H9 (cell line): Measurements from ENCODE around the gene CACNA1D. TPM values are rescaled to one million over a fixed set of nuclear protein-coding genes. Genes with fewer than 3 reads are reported as not detected.

ENCODE experiments used
- DNase-seq: peaks from one replicate; pipeline ENCODE4 v3.0.0-alpha.2; 2017
- H2AFZ ChIP-seq: one replicate; pipeline ENCODE4 v1.6.1; 2013; ENCODE audit warnings: mild to moderate bottlenecking, low read length, control low read depth, moderate library complexity
- H2AK5ac ChIP-seq: 2 replicates; pipeline ENCODE4 v1.6.1; 2013; ENCODE audit warnings: low read length, control low read depth, mixed read lengths; ENCODE audit not compliant: insufficient read length
- H2BK120ac ChIP-seq: one replicate; pipeline ENCODE4 v1.6.1; 2013; ENCODE audit warnings: low read depth, mild to moderate bottlenecking, low read length, control low read depth, inconsistent platforms; ENCODE audit not compliant: poor library complexity, severe bottlenecking
- H2BK12ac ChIP-seq: 2 replicates; pipeline ENCODE4 v1.6.1; 2013; ENCODE audit warnings: low read length, control low read depth, mixed read lengths, low read depth; ENCODE audit not compliant: insufficient read length
- H2BK15ac ChIP-seq: 2 replicates; pipeline ENCODE4 v1.6.1; 2013; ENCODE audit warnings: low read depth, low read length, control low read depth
- H2BK20ac ChIP-seq: one replicate; pipeline ENCODE4 v1.6.1; 2013; ENCODE audit warnings: low read depth, mild to moderate bottlenecking, low read length, control low read depth, inconsistent platforms; ENCODE audit not compliant: poor library complexity, severe bottlenecking
- H2BK5ac ChIP-seq: 2 replicates; pipeline ENCODE4 v1.6.1; 2013; ENCODE audit warnings: low read length, control low read depth, mixed read lengths; ENCODE audit not compliant: insufficient read length
- H3K14ac ChIP-seq: 2 replicates; pipeline ENCODE4 v1.6.1; 2013; ENCODE audit warnings: low read length, control low read depth; ENCODE audit not compliant: insufficient read depth
- H3K18ac ChIP-seq: 2 replicates; pipeline ENCODE4 v1.6.1; 2013; ENCODE audit warnings: low read depth, mild to moderate bottlenecking, mixed read lengths, low read length, control low read depth; ENCODE audit not compliant: insufficient read length
- H3K23ac ChIP-seq: 2 replicates; pipeline ENCODE4 v1.6.1; 2013; ENCODE audit warnings: low read length, control low read depth, mixed read lengths, low read depth; ENCODE audit not compliant: insufficient read length
- H3K23me2 ChIP-seq: 2 replicates; pipeline ENCODE4 v1.6.1; 2013; ENCODE audit warnings: low read depth, mild to moderate bottlenecking, mixed read lengths, low read length, control low read depth; ENCODE audit not compliant: insufficient read length, poor library complexity, severe bottlenecking
- H3K27ac ChIP-seq: 2 replicates; pipeline ENCODE4 v1.5.1; 2013; ENCODE audit warnings: low read length, control low read depth, mixed read lengths, low read depth; ENCODE audit not compliant: insufficient read length
- H3K27me3 ChIP-seq: 2 replicates; pipeline ENCODE4 v1.6.1; 2013; ENCODE audit warnings: low read length, control low read depth, inconsistent platforms; ENCODE audit not compliant: insufficient read depth
- H3K4ac ChIP-seq: 2 replicates; pipeline ENCODE4 v1.6.1; 2013; ENCODE audit warnings: low read depth, mild to moderate bottlenecking, control low read depth, inconsistent platforms, low read length, moderate library complexity
- H3K4me1 ChIP-seq: 2 replicates; pipeline ENCODE4 v1.6.1; 2013; ENCODE audit warnings: low read length, control low read depth, inconsistent platforms; ENCODE audit not compliant: insufficient read depth
- H3K4me2 ChIP-seq: 2 replicates; pipeline ENCODE4 v1.6.1; 2013; ENCODE audit warnings: low read length, control low read depth, mixed read lengths; ENCODE audit not compliant: insufficient read length, insufficient read depth
- H3K56ac ChIP-seq: 2 replicates; pipeline ENCODE4 v1.6.1; 2013; ENCODE audit warnings: low read depth, mild to moderate bottlenecking, mixed read lengths, low read length, control low read depth; ENCODE audit not compliant: insufficient read length
- H3K79me1 ChIP-seq: 2 replicates; pipeline ENCODE4 v1.6.1; 2013; ENCODE audit warnings: low read depth, mild to moderate bottlenecking, moderate library complexity, low read length, control low read depth, inconsistent platforms; ENCODE audit not compliant: insufficient read depth, poor library complexity, severe bottlenecking
- H3K79me2 ChIP-seq: 2 replicates; pipeline ENCODE4 v1.6.1; 2013; ENCODE audit warnings: low read length, control low read depth, inconsistent platforms; ENCODE audit not compliant: insufficient read depth
- H3K9ac ChIP-seq: 2 replicates; pipeline ENCODE4 v1.6.1; 2013; ENCODE audit warnings: low read length, control low read depth, mixed read lengths; ENCODE audit not compliant: insufficient read length; ENCODE audit errors: extremely low read depth
- H3K9me3 ChIP-seq: one replicate; pipeline ENCODE4 v1.6.1; 2013; ENCODE audit warnings: low read depth, low read length, inconsistent platforms; ENCODE audit not compliant: control insufficient read depth
- H3T11ph ChIP-seq: one replicate; pipeline ENCODE4 v1.6.1; 2013; ENCODE audit warnings: mild to moderate bottlenecking, low read length, control low read depth, inconsistent platforms
- H4K20me1 ChIP-seq: one replicate; pipeline ENCODE4 v1.6.1; 2013; ENCODE audit not compliant: control insufficient read depth, insufficient read length, insufficient read depth
- H4K5ac ChIP-seq: 2 replicates; pipeline ENCODE4 v1.6.1; 2013; ENCODE audit warnings: low read depth, mild to moderate bottlenecking, mixed read lengths, low read length, control low read depth; ENCODE audit not compliant: insufficient read length
- H4K8ac ChIP-seq: replicated peaks from 2 replicates; pipeline ENCODE4 v1.6.1; 2013; ENCODE audit warnings: low read length, control low read depth, mixed read lengths, low read depth; ENCODE audit not compliant: insufficient read length
- H4K91ac ChIP-seq: 2 replicates; pipeline ENCODE4 v1.6.1; 2013; ENCODE audit warnings: low read depth, mild to moderate bottlenecking, moderate library complexity, mixed read lengths, low read length, control low read depth; ENCODE audit not compliant: insufficient read length
- H3K27ac Mint-ChIP-seq, 3 experiments: 2 replicates in 2 of 3; 3 replicates in 1 of 3; pipeline ENCODE4 v1.8.0; 2020 to 2021; ENCODE audit warnings: mixed read lengths in 3 of 3, mild to moderate bottlenecking in 1 of 3, moderate library complexity in 1 of 3
- H3K27me3 Mint-ChIP-seq: 2 replicates; pipeline ENCODE4 v1.8.0; 2021; ENCODE audit warnings: low read depth, mild to moderate bottlenecking, moderate library complexity, mixed read lengths
- H3K36me3 Mint-ChIP-seq, 3 experiments: 2 replicates in 2 of 3; 3 replicates in 1 of 3; pipeline ENCODE4 v1.8.0; 2020 to 2021; ENCODE audit warnings: low read depth in 3 of 3, mixed read lengths in 3 of 3; ENCODE audit not compliant: insufficient read depth in 1 of 3
- H3K4me1 Mint-ChIP-seq, 2 experiments: 2 replicates each; pipeline ENCODE4 v1.8.0; 2020; ENCODE audit warnings: mixed read lengths in 2 of 2
- H3K4me3 Mint-ChIP-seq, 2 experiments: 2 replicates in 1 of 2; 3 replicates in 1 of 2; pipeline ENCODE4 v1.8.0; 2020 to 2021; ENCODE audit warnings: mild to moderate bottlenecking in 2 of 2, mixed read lengths in 2 of 2, moderate library complexity in 1 of 2
- H3K9me3 Mint-ChIP-seq, 2 experiments: 2 replicates in 1 of 2; 3 replicates in 1 of 2; pipeline ENCODE4 v1.8.0; 2020; ENCODE audit warnings: mild to moderate bottlenecking in 2 of 2, mixed read lengths in 2 of 2, moderate library complexity in 1 of 2
- CTCF ChIP-seq: fragments of 200-600 bp; sonication (generic); conservative IDR thresholded peaks from 3 replicates; pipeline ENCODE4 v1.8.0; 2021; ENCODE audit warnings: antibody characterized with exemption, mild to moderate bottlenecking
- WGBS: extraction: QIAGEN DNeasy Blood & Tissue Kit; methylation state at CpG from one replicate; pipeline ENCODE4 v1.1.7; 2013; ENCODE audit warnings: missing lambda C conversion rate, low lambda C conversion rate, mixed read lengths; ENCODE audit not compliant: insufficient read length; ENCODE audit errors: extremely low coverage; 5-methylcytosine and 5-hydroxymethylcytosine counted together
- total RNA-seq: library from RNA; stranded (reverse); gene quantifications from 2 replicates; pipeline ENCODE4 v1.2.1, GENCODE V29; 2021

Gene CACNA1D
- total RNA-seq, 1 experiment from 2014 or later, result 3.5 TPM

- DNase-seq, result no peak
- no peak overlapping the region for H4K5ac ChIP-seq
- TF ChIP-seq CTCF, result no peak
- no peaks in the 10 kb centered on the region for H3K9me3 Mint-ChIP-seq
- no peak overlapping the region for H3K23ac ChIP-seq
- H3K79me1 ChIP-seq, result no peaks in the 10 kb centered on the region
- H3K9ac ChIP-seq, result no peak overlapping the region
- H4K91ac ChIP-seq, result no peak overlapping the region
- H3T11ph ChIP-seq, result no peak overlapping the region
- H3K4me2 ChIP-seq, result no peak overlapping the region
- WGBS, result no CpG with 5 or more reads among the region's 12 CpGs
- no peak overlapping the region for H4K8ac ChIP-seq
- H3K4ac ChIP-seq, result no peak overlapping the region
- no peak overlapping the region for H3K4me3 Mint-ChIP-seq
- H2AFZ ChIP-seq, result no peak overlapping the region
- H3K27ac ChIP-seq, result no peak overlapping the region
- H3K27ac Mint-ChIP-seq, result no peak overlapping the region
- no peaks in the 10 kb centered on the region for H3K4me1 ChIP-seq
- no peak overlapping the region for H2AK5ac ChIP-seq
- no peaks in the 10 kb centered on the region for H3K79me2 ChIP-seq
- H3K4me1 Mint-ChIP-seq, result peaks cover 10 to 12% of the 10 kb centered on the region in 2 experiments
- no peaks in the 10 kb centered on the region for H3K9me3 ChIP-seq
- no peaks in the 10 kb centered on the region for H4K20me1 ChIP-seq
- no peak overlapping the region for H2BK12ac ChIP-seq
- no peak overlapping the region for H3K14ac ChIP-seq
- H3K18ac ChIP-seq, result no peak overlapping the region
- H3K36me3 Mint-ChIP-seq, result no peaks in the 10 kb centered on the region
- H2BK15ac ChIP-seq, result no peak overlapping the region
- no peaks in the 10 kb centered on the region for H3K27me3 ChIP-seq
- no peak overlapping the region for H2BK5ac ChIP-seq
- H3K23me2 ChIP-seq, result no peaks in the 10 kb centered on the region
- no peaks in the 10 kb centered on the region; the same call in 1 of the 2 replicates for H3K27me3 Mint-ChIP-seq
- H3K56ac ChIP-seq, result no peak overlapping the region
- no peak overlapping the region for H2BK120ac ChIP-seq
- no peak overlapping the region for H2BK20ac ChIP-seq
These were observed 301.6 kb downstream of the CACNA1D start for GRCh38 chr3:53795789-53796560.
